ENCODE data around the gene SEPTIN8.
A peak's percentile ranks its signal among the peaks of the same experiment; 100 is the strongest.

Gene SEPTIN8

DNA sequence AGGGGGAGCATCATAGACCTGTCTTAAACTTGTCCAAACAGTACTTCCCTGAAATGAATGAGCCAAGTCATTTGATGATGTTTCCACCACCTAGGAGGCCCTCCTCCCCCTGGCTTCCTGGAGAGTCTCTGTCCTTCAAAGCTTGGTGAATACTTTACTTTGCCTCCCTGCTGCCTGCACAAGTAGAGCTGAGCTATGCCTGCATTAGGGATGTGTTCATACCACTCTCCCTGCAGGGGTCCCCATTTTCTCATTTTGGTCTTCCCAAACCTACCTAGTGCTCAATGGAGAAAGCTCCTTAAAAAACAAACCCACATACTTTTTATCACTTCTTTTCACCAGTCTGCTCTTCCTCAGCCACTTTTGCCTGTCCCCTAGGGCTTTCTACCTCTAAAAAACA is 22.1 kb downstream of the SEPTIN8 start:
- no peak for TF ChIP-seq CTCF (IDR thresholded peaks at IDR 0.05; ENCODE audit: insufficient read depth, low read depth, low read length, missing control alignments)
- DNase-seq (ENCODE audit: low read depth): no peak

DNA sequence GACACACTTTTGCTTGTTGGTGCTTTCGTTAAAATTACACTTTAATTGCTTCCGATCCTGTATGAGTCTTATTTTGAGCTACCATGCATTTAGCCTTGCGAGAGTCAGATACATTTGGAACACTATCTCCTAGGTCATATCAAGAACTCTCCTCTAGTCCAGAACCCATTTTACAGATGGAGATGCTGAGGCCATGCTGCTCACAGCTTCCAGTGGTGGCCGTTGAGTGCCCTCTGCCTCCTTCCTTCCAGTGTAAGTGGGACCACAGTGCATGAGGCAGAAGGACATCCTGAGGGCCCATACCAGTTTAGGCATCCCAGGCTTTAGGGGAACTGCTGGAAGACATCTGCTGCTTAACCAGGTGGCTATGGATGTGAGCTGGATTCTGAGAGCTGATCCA is 22.9 kb downstream of the SEPTIN8 start:
- TF ChIP-seq CTCF (IDR thresholded peaks at IDR 0.05; ENCODE audit: insufficient read depth, low read depth, low read length, missing control alignments): no peak
- DNase-seq (ENCODE audit: low read depth): no peak
- H3K4me3 ChIP-seq (ENCODE audit: low read depth, low read length): no peak overlapping the region

More for the DNA sequence above, 22.1 kb downstream of the SEPTIN8 start:
- H3K4me3 ChIP-seq (ENCODE audit: low read depth, low read length): no peak overlapping the region

GRCh38 chr5:132753135-132753987 is 23.7 kb downstream of the SEPTIN8 start:
- DNase-seq (ENCODE audit: low read depth): peak; percentile 25
- no peak overlapping the region for H3K4me3 ChIP-seq (ENCODE audit: low read depth, low read length)
- no peak for TF ChIP-seq CTCF (IDR thresholded peaks at IDR 0.05; ENCODE audit: insufficient read depth, low read depth, low read length, missing control alignments)

DNA sequence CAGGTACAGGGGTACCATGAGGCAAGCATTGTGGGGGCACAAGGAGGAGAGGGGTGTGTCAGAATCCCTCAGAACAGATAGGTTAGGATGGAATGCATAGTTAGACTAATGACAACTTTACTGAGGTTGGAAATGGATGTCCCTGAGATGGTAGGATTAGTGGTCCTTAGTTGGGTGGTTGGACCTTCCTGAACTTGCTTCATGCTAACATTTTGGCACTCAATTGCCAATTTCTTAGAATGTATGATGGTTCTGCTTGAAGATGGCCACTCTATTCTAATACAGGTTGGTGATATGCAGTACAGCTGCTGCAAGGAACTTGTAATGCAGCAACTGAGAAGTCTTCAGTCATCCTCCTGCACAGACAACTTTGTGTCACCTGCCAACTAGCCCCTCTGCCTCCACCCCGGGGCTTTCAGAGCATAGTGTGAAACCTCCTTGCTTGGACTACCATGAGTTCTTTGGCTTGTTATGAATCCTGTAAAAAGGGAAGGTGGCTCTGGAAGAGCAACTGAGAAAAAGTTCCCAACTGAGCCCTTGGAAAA is 24.4 kb downstream of the SEPTIN8 start:
- DNase-seq (ENCODE audit: low read depth): no peak
- no peak for TF ChIP-seq CTCF (IDR thresholded peaks at IDR 0.05; ENCODE audit: insufficient read depth, low read depth, low read length, missing control alignments)
- H3K4me3 ChIP-seq (ENCODE audit: low read depth, low read length): no peak overlapping the region

GRCh38 chr5:132751971-132752580 is 25.0 kb downstream of the SEPTIN8 start:
- DNase-seq (ENCODE audit: low read depth): no peak
- no peak for TF ChIP-seq CTCF (IDR thresholded peaks at IDR 0.05; ENCODE audit: insufficient read depth, low read depth, low read length, missing control alignments)

DNA sequence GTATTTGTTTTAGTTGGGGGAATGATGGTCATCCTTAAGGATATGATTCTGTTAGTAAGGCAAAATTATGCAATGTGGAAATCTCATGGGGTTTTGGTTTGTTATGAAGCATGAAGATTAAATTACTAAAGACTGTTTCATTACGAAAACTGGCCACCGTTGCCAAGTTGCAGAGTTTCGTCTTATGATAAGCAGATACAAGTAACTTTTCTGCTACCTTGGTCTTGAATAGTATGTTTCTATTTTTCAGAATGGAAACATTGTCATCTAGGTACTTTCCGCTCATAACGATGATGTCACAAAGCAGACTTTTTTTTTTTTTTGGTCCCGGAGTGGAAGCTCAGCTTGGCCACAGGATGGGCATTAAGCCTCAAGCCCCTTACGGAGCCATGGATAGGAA is 25.6 kb downstream of the SEPTIN8 start:
- DNase-seq (ENCODE audit: low read depth): peak; percentile 85
- H3K4me3 ChIP-seq (ENCODE audit: low read depth, low read length): no peak overlapping the region
- no peak for TF ChIP-seq CTCF (IDR thresholded peaks at IDR 0.05; ENCODE audit: insufficient read depth, low read depth, low read length, missing control alignments)

More at GRCh38 chr5:132751971-132752580, 25.0 kb downstream of the SEPTIN8 start:
- no peak overlapping the region for H3K4me3 ChIP-seq (ENCODE audit: low read depth, low read length)
